Activated naive CD8-positive, alpha-beta T cell (primary cell): ENCODE measurements around the gene TRMT61A.

Source experiments
- H3K27ac Mint-ChIP-seq: one replicate; pipeline ENCODE4 v1.8.0; 2021; ENCODE audit warnings: mixed read lengths
- H3K27me3 Mint-ChIP-seq: one replicate; pipeline ENCODE4 v1.8.0; 2021; ENCODE audit warnings: mixed read lengths
- H3K36me3 Mint-ChIP-seq: one replicate; pipeline ENCODE4 v1.8.0; 2021; ENCODE audit warnings: mixed read lengths
- H3K4me1 Mint-ChIP-seq: one replicate; pipeline ENCODE4 v1.8.0; 2021; ENCODE audit warnings: low read depth, mixed read lengths
- H3K4me3 Mint-ChIP-seq: one replicate; pipeline ENCODE4 v1.8.0; 2021; ENCODE audit warnings: mild to moderate bottlenecking, mixed read lengths
- H3K9me3 Mint-ChIP-seq: one replicate; pipeline ENCODE4 v1.8.0; 2021; ENCODE audit warnings: low read depth, mixed read lengths

Gene TRMT61A

GRCh38 chr14:103528587-103529382 lies at the start of gene TRMT61A:
Gene TRMT61A (plus strand): TSS chr14:103529196. CDS start chr14:103529979, 783 bp downstream.
- peak within 1 kb of the TSS; percentile 96 for H3K27ac Mint-ChIP-seq
- peaks cover 31% of the 10 kb centered on the region for H3K4me1 Mint-ChIP-seq
- peak within 1 kb of the TSS; percentile 94 for H3K4me3 Mint-ChIP-seq
- no peaks in the 10 kb centered on the region for H3K9me3 Mint-ChIP-seq
- H3K36me3 Mint-ChIP-seq: no peaks in the 10 kb centered on the region
- H3K27me3 Mint-ChIP-seq: no peaks in the 10 kb centered on the region

GRCh38 chr14:103480595-103480994 lies 48.4 kb upstream of the TRMT61A start:
- Mint-ChIP-seq H3K27me3 (no peaks in the 10 kb centered on the region), H3K4me3 (no peak overlapping the region), H3K4me1 (peaks cover 18% of the 10 kb centered on the region), H3K27ac (peak overlapping the region; percentile 75), H3K9me3 (no peaks in the 10 kb centered on the region), H3K36me3 (peaks cover 9% of the 10 kb centered on the region)

DNA sequence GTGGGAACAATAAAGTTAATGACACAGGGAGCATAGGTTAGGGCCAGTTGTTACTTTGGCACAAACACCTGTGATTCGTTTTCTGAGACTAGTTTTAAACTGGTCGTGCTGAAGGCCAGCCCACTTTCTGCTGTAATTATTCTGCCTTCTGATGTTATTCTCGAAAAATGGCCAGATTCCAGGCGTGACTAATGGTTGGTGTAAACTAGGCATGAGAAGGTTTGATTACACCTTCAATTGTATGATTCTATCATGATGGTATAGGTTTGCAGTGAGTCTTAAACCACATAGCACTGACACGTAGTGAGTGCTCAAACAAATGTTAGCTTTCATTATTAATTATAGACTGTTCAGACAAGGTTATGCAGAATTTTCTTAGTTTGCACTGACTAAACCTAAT lies 45.4 kb upstream of the TRMT61A start:
- Mint-ChIP-seq H3K4me1 (peaks cover 18% of the 10 kb centered on the region), H3K27me3 (no peaks in the 10 kb centered on the region), H3K36me3 (peaks cover 12% of the 10 kb centered on the region), H3K4me3 (no peak overlapping the region), H3K27ac (no peak overlapping the region), H3K9me3 (no peaks in the 10 kb centered on the region)

DNA sequence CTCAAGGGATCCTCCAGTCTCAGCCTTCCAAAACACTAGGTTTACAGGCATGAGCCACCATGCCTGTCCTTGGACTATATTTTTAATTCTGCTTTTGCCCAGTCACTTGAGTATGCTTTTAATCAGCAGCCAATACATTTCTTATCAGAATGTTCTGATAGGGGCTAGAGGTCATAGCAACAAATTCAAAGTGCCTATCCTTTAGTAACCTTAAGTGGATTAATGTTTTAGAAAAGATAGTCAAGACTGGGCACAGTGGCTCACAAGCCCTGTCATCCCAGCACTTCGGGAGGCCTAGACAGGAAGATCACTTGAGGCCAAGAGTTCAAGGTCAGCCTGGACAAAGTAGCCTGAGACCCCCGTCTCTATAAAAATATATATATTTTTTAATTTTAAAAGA lies 43.5 kb upstream of the TRMT61A start:
- Mint-ChIP-seq H3K4me1 (peaks cover 9% of the 10 kb centered on the region), H3K27me3 (no peaks in the 10 kb centered on the region), H3K36me3 (peaks cover 12% of the 10 kb centered on the region), H3K4me3 (no peak overlapping the region), H3K9me3 (no peaks in the 10 kb centered on the region), H3K27ac (no peak overlapping the region)

DNA sequence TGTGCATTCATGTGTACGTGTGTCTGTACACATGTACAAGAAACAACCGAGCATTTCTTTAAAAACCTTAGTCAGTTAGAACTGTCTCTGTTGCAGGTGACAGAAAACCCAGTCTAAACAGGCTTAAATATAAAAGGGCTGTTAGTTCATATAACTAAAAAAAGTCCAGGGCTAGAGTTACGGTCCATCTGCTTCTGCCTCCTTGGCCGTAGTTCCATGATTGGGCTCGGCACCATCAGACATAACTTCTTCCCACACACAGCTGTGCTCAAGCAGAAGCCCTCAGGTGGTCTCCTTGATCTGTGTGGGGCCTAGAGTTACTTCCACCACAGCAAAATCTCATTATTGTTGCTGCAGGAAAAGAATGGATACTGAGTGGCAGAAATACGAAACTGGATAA lies 40.9 kb upstream of the TRMT61A start:
- H3K4me1 Mint-ChIP-seq: no peaks in the 10 kb centered on the region
- H3K27ac Mint-ChIP-seq: no peak overlapping the region
- peaks cover 4% of the 10 kb centered on the region for H3K36me3 Mint-ChIP-seq
- no peaks in the 10 kb centered on the region for H3K9me3 Mint-ChIP-seq
- no peak overlapping the region for H3K4me3 Mint-ChIP-seq
- no peaks in the 10 kb centered on the region for H3K27me3 Mint-ChIP-seq

- peaks cover 4% of the 10 kb centered on the region for H3K36me3 Mint-ChIP-seq
- no peaks in the 10 kb centered on the region for H3K9me3 Mint-ChIP-seq
- H3K27me3 Mint-ChIP-seq: no peaks in the 10 kb centered on the region
- H3K4me3 Mint-ChIP-seq: no peak overlapping the region
- H3K4me1 Mint-ChIP-seq: no peaks in the 10 kb centered on the region
- peak overlapping the region; percentile 51 for H3K27ac Mint-ChIP-seq
These were observed 40.0 kb upstream of the TRMT61A start for GRCh38 chr14:103488960-103489359.

- Mint-ChIP-seq H3K9me3 (no peaks in the 10 kb centered on the region), H3K4me3 (no peak overlapping the region), H3K27me3 (no peaks in the 10 kb centered on the region), H3K36me3 (peaks cover 4% of the 10 kb centered on the region), H3K4me1 (no peaks in the 10 kb centered on the region), H3K27ac (peak overlapping the region; percentile 51)
These were observed 39.4 kb upstream of the TRMT61A start for GRCh38 chr14:103489621-103490020.

- H3K27ac Mint-ChIP-seq: peak overlapping the region; percentile 17
- H3K4me3 Mint-ChIP-seq: no peak overlapping the region
- peaks cover 4% of the 10 kb centered on the region for H3K36me3 Mint-ChIP-seq
- no peaks in the 10 kb centered on the region for H3K4me1 Mint-ChIP-seq
- no peaks in the 10 kb centered on the region for H3K9me3 Mint-ChIP-seq
- H3K27me3 Mint-ChIP-seq: no peaks in the 10 kb centered on the region
These were observed 37.3 kb upstream of the TRMT61A start for GRCh38 chr14:103491691-103492090.

DNA sequence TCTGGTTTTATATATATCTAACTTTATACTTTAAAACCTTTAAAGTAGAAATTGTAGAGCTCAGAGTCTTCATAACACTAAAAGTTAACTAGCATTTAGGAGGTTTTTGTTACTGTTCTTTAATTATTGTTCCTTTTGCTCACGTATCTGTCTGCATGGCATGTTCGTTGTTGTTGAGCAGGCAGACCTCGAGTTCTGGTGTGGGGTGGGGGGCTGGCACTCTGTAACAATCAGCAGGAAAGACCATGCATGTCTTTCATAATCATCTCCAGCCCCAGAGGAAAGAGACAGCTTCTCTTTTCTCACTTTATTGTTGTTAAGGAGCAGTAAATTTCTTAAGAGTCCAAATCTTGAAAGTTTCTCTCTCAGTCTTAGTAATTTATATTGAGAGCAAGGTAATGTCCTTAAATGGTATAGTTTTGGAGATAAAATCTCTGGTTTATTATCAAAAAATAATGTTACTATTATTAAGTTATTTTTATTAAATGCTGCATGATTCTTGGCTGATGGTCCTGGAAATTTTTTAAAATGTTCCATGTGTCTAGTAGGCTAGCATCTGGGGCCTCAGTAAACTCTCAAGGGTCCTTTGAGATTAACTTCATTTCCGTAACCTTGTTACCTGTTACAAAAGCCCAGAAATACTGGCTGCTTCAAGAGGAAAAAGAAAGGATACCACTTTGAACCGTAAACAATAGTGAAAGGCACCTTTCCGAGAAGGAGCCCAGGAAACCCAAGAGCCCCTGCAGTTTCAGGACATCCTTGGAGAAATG lies 36.7 kb upstream of the TRMT61A start:
- Mint-ChIP-seq H3K36me3 (peaks cover 3% of the 10 kb centered on the region), H3K9me3 (no peaks in the 10 kb centered on the region), H3K27ac (no peak overlapping the region), H3K4me3 (no peak overlapping the region), H3K27me3 (no peaks in the 10 kb centered on the region), H3K4me1 (no peaks in the 10 kb centered on the region)

- H3K27me3 Mint-ChIP-seq: no peaks in the 10 kb centered on the region
- H3K4me1 Mint-ChIP-seq: peaks cover 9% of the 10 kb centered on the region
- no peak overlapping the region for H3K27ac Mint-ChIP-seq
- H3K36me3 Mint-ChIP-seq: peaks cover 2% of the 10 kb centered on the region
- H3K9me3 Mint-ChIP-seq: no peaks in the 10 kb centered on the region
- no peak overlapping the region for H3K4me3 Mint-ChIP-seq
These were observed 33.1 kb upstream of the TRMT61A start for GRCh38 chr14:103495854-103496253.

GRCh38 chr14:103496776-103497175 lies 32.2 kb upstream of the TRMT61A start:
- Mint-ChIP-seq H3K9me3 (no peaks in the 10 kb centered on the region), H3K36me3 (peaks cover 5% of the 10 kb centered on the region), H3K4me3 (no peak overlapping the region)

DNA sequence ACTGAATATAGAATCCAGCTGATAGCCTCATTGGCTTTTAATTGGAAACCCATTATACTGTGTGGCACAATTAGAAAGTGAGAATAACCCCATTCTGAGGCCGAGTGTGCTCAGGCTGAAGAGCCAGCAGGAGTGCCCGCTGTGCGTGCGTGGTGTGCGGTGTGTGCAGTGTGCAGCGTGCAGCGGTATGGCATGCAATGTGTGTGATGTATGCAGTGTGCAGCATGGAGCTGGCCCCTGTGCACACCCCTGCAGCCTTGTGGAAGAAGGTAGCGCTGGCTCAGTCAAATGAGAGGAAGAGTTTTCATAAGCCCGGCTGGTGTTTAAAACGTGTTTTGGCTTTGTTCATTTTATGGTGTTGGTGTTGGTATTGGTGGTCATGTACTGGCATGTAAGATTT lies 29.3 kb upstream of the TRMT61A start:
- H3K27ac Mint-ChIP-seq: peak overlapping the region; percentile 19
- H3K4me1 Mint-ChIP-seq: peaks cover 11% of the 10 kb centered on the region
- H3K36me3 Mint-ChIP-seq: peaks cover 3% of the 10 kb centered on the region
- H3K27me3 Mint-ChIP-seq: no peaks in the 10 kb centered on the region
- no peaks in the 10 kb centered on the region for H3K9me3 Mint-ChIP-seq
- H3K4me3 Mint-ChIP-seq: no peak overlapping the region

More at GRCh38 chr14:103496776-103497175, 32.2 kb upstream of the TRMT61A start:
- peaks cover 9% of the 10 kb centered on the region for H3K4me1 Mint-ChIP-seq
- no peak overlapping the region for H3K27ac Mint-ChIP-seq
- no peaks in the 10 kb centered on the region for H3K27me3 Mint-ChIP-seq

DNA sequence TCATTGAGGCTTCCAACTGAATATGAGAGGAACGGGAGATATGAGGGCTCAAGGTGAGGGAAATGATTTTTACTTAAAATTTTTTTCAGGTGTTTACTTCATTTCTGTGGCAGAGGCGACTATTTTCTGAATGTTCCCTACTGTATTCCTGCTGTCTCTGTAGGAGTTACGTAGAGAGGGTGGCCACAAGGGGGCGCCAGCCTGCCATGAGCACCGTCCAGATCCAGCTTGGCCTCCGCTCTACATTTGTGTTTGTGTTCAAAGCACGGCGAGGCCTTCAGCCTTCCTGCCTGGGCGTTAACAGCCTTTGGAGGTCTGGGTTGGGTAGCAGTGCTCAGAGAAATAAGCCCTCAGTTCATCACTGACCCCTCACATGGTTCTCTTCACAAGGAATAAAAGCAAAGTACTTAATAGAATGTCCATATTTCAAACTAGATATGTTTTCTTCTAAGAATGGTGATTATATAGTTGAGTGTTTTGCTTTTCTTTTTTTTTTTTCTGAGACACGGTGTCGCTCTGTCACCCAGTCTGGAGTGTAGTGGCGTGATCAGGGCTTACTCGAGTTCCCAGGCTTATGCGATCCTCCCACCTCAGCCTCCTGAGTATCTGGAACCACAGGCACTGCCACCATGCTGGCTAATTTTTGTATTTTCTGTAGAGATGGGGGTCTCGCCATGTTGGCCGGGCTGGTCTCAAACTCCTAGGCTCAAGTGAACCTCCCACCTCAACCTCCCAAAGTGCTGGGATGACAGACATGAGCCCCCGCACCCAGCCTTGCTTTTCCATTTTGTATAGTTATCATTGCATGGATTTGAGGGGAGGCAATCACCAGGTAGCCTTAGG lies 28.6 kb upstream of the TRMT61A start:
- peaks cover 11% of the 10 kb centered on the region for H3K4me1 Mint-ChIP-seq
- no peaks in the 10 kb centered on the region for H3K9me3 Mint-ChIP-seq
- no peak overlapping the region for H3K4me3 Mint-ChIP-seq
- no peaks in the 10 kb centered on the region for H3K27me3 Mint-ChIP-seq
- H3K27ac Mint-ChIP-seq: peak overlapping the region; percentile 19
- peaks cover 4% of the 10 kb centered on the region for H3K36me3 Mint-ChIP-seq

DNA sequence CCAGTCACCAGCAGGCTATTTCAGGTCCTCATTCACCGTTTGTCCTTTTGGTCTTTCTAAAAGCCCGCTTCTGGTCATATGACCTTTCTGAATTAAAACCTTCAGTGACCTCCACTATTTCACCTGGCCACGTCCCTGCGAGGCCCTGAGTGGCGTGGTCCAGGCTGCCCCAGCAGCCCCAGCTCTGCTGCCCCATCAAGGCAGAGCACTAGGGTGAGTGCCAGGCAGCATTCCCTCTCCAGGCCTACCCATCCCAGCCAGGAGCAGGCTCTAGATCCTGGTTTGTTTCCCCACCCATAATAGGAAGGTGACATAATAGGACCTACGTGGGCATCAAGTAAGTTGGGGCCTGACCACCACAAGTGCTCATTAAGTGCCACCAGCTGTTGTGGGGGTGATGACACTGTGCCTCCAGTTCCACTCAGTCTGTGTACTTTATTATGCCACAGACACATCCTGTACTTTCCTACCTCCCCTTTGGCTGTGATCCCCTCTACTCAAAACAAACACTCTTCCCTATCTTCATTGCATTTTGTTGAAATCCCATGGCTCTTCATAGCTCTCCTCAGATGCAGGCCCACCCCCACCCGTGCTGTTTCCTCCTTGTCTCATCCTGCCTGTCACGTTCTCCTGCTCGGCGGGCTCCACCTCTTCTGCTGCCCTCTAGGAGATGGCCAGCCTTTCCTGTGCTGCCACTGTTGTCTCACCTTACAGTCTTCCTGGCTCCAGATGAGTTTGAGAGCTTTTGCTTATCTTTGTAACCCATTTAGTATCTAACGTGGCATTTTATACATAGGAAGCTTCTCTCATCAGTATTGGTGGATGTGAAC lies 27.7 kb upstream of the TRMT61A start:
- Mint-ChIP-seq H3K4me1 (peaks cover 11% of the 10 kb centered on the region), H3K27ac (no peak overlapping the region), H3K27me3 (no peaks in the 10 kb centered on the region), H3K4me3 (no peak overlapping the region), H3K36me3 (peaks cover 5% of the 10 kb centered on the region), H3K9me3 (no peaks in the 10 kb centered on the region)
